ENCODE results near the gene ADPRH. TPM values are rescaled to one million over a fixed set of nuclear protein-coding genes. Genes with fewer than 3 reads are reported as not detected.

The ADPRH gene
- total RNA-seq, 1 experiment from 2014 or later = 1.4 TPM

GRCh38 chr3:119582178-119582577 lies 2.9 kb downstream of the ADPRH start:
- intact Hi-C loops (cut with micrococcal nuclease; ENCODE audit: unreplicated experiment) = no loop called here
- Histone ChIP-seq H4K20me1 (ENCODE audit: insufficient read depth) (no peaks in the 10 kb centered on the region), H3K9me3 (ENCODE audit: insufficient read depth, low read depth) (no peaks in the 10 kb centered on the region), H3K4me1 (replicated peaks; ENCODE audit: insufficient read depth) (no peaks in the 10 kb centered on the region), H3K27me3 (ENCODE audit: insufficient read depth, low read depth) (no peaks in the 10 kb centered on the region), H3F3A (ENCODE audit: insufficient read depth, low read depth) (no peaks in the 10 kb centered on the region), H3K4me2 (no peak overlapping the region), H3K27ac (no peak overlapping the region), H3K4me3 (no peak overlapping the region), H3K79me2 (ENCODE audit: low read depth) (no peaks in the 10 kb centered on the region), H3K36me3 (ENCODE audit: low read depth) (no peaks in the 10 kb centered on the region), H3K9me2 (ENCODE audit: insufficient read depth) (no peaks in the 10 kb centered on the region), H2AFZ (no peak overlapping the region)
- ChIA-PET POLR2A (ENCODE audit: unreplicated experiment) (interaction anchor here (0.6 kb wide), 1 partner anchor 84 kb away, joined by 5 read pairs; the partner anchor contains the start of gene TIMMDC1), CTCF (no interaction called here)
- no peak for DNase-seq
- no peak for TF ChIP-seq EZH2 (IDR thresholded peaks at IDR 0.05; ENCODE audit: low read depth)
- TF ChIP-seq, protein P1, sequence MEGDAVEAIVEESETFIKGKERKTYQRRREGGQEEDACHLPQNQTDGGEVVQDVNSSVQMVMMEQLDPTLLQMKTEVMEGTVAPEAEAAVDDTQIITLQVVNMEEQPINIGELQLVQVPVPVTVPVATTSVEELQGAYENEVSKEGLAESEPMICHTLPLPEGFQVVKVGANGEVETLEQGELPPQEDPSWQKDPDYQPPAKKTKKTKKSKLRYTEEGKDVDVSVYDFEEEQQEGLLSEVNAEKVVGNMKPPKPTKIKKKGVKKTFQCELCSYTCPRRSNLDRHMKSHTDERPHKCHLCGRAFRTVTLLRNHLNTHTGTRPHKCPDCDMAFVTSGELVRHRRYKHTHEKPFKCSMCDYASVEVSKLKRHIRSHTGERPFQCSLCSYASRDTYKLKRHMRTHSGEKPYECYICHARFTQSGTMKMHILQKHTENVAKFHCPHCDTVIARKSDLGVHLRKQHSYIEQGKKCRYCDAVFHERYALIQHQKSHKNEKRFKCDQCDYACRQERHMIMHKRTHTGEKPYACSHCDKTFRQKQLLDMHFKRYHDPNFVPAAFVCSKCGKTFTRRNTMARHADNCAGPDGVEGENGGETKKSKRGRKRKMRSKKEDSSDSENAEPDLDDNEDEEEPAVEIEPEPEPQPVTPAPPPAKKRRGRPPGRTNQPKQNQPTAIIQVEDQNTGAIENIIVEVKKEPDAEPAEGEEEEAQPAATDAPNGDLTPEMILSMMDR (conservative IDR thresholded peaks at IDR 0.05) = no peak
- no TSS peak for BruUV-seq (replicated peaks)

- Histone ChIP-seq H3K4me2 (no peak overlapping the region), H3K79me2 (ENCODE audit: low read depth) (no peaks in the 10 kb centered on the region), H4K20me1 (ENCODE audit: insufficient read depth) (no peaks in the 10 kb centered on the region), H3K9me2 (ENCODE audit: insufficient read depth) (no peaks in the 10 kb centered on the region), H3K4me1 (replicated peaks; ENCODE audit: insufficient read depth) (no peaks in the 10 kb centered on the region), H3K4me3 (no peak overlapping the region), H3F3A (ENCODE audit: insufficient read depth, low read depth) (no peaks in the 10 kb centered on the region), H3K9me3 (ENCODE audit: insufficient read depth, low read depth) (no peaks in the 10 kb centered on the region), H2AFZ (no peak overlapping the region), H3K27me3 (ENCODE audit: insufficient read depth, low read depth) (peaks cover 11% of the 10 kb centered on the region; the same call in 1 of the 2 replicates), H3K36me3 (ENCODE audit: low read depth) (no peaks in the 10 kb centered on the region), H3K27ac (no peak overlapping the region)
- BruUV-seq (replicated peaks) = no TSS peak
- intact Hi-C loops (cut with micrococcal nuclease; ENCODE audit: unreplicated experiment) = no loop called here
- POLR2A ChIA-PET (ENCODE audit: unreplicated experiment) = no interaction called here
- no peak for TF ChIP-seq EZH2 (IDR thresholded peaks at IDR 0.05; ENCODE audit: low read depth)
- TF ChIP-seq, protein P1 (conservative IDR thresholded peaks at IDR 0.05) = no peak
- CTCF ChIA-PET = no interaction called here
- no peak for DNase-seq
Observed at GRCh38 chr3:119585208-119585607, 5.9 kb downstream of the ADPRH start.

DNA sequence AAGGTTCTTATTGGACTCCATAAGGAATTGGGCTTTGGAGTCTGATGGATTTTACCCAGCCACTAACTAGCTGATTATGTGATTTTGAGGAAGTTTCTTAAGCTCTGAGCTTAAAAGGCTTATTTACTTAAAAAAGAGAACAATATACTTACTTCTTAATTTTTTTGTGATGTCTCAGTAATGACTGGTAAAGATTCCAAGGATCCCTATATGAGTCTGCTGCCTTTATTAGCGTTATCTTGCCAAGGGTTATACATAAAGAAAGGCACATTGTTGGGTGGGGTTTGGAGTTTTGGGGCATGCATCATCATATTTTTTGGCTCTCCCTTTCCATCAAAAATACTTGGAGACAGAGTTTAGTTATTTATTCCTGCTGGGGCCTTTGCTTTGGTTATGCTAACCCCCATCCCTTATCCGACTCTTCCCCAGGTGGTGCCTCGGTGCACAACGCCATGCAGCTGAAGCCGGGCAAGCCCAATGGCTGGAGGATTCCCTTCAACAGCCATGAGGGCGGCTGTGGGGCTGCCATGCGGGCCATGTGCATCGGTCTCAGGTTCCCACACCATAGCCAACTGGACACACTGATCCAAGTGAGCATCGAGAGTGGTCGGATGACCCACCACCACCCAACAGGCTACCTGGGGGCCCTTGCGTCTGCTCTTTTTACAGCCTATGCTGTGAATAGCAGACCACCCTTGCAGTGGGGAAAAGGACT lies 6.7 kb downstream of the ADPRH start:
- Histone ChIP-seq H3K27me3 (ENCODE audit: insufficient read depth, low read depth) (peaks cover 19% of the 10 kb centered on the region; the same call in 1 of the 2 replicates), H4K20me1 (ENCODE audit: insufficient read depth) (no peaks in the 10 kb centered on the region), H2AFZ (no peak overlapping the region), H3F3A (ENCODE audit: insufficient read depth, low read depth) (no peaks in the 10 kb centered on the region), H3K9me2 (ENCODE audit: insufficient read depth) (no peaks in the 10 kb centered on the region), H3K4me3 (no peak overlapping the region), H3K4me2 (no peak overlapping the region), H3K4me1 (replicated peaks; ENCODE audit: insufficient read depth) (no peaks in the 10 kb centered on the region), H3K79me2 (ENCODE audit: low read depth) (no peaks in the 10 kb centered on the region), H3K36me3 (ENCODE audit: low read depth) (no peaks in the 10 kb centered on the region), H3K9me3 (ENCODE audit: insufficient read depth, low read depth) (no peaks in the 10 kb centered on the region), H3K27ac (no peak overlapping the region)
- POLR2A ChIA-PET (ENCODE audit: unreplicated experiment) = no interaction called here
- CTCF ChIA-PET = no interaction called here
- BruUV-seq (replicated peaks) = no TSS peak
- intact Hi-C loops (cut with micrococcal nuclease; ENCODE audit: unreplicated experiment) = no loop called here
- DNase-seq = no peak
- TF ChIP-seq, protein P1 (conservative IDR thresholded peaks at IDR 0.05) = no peak
- no peak for TF ChIP-seq EZH2 (IDR thresholded peaks at IDR 0.05; ENCODE audit: low read depth)
